GM18909 (cell line): ENCODE measurements around the gene ADSS1.

ENCODE experiments used
- ATAC-seq: cut with Tn5 transposase; IDR thresholded peaks from one replicate; pipeline ENCODE4 v1.9.1; 2021; ENCODE audit warnings: mild to moderate bottlenecking; ENCODE audit not compliant: unreplicated experiment, poor library complexity

ADSS1 gene

DNA sequence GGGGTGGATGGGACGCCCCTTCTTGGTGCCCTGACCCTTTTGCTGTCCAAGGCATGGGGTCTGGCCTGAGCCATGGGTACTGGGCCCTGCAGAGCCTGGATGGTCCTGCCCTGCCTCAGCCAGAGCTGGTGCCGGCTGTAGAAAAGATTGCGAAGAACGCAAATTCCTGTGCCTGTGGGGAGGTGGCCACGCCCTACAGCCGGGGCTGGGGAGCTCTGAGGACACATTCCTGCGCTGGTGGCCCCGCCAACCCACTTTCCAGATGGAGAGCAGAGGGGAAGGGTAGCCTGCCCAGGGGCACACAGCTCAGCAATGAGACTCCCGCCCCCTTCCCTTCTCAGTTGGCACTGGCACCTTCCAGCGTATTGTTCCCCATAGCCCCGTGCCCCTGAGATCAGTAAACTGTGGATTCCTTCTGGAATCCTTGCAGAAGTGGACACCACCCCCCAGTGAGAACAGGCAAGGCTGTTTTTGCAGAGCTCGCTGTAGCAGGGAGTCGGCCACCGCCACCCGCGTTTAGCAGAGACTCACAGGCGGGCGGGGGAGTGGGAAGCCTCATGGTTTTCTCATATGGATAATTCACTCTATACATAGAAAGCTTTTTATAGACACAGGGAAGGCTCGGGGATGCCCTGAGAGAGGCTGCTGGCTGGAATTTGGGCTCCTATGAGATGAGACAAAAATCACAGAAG is 26.0 kb upstream of the ADSS1 start:
- no peak for ATAC-seq

DNA sequence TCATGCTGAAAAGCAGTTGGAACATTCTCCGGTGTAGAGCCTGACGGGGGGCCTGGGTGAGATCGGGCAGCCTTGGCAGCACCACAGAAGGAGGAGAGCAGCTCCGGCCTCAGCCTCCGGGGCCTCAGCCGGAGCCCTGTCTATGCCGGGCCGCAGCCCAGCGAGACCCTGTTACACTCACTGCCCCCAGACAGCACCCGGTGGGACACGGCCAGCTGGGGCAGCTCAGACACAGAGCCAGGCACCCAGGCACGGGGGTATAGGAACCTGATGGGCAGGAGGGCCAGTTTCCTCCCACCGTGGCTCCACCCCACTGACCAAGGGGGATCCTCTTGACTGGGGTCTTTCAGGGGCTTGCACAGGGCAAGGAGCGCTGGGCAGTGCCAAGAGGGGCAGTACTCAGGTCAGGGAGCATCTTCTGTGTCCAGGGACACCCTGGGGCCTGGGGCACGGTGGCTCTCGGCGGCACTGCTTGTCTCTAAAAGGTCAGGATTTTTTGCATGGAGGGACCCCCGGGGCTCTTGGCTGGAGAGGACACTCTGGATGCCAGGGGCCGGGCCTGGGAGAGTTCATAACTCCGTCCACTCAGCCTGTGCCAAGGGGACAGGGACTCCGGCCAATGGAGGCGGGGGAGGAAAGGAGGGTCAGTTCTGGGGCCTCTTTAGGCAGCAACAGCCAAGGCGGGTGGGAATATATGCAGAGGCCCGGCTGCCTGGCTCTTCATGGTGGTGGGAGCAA is 25.2 kb upstream of the ADSS1 start:
- ATAC-seq, result no peak

DNA sequence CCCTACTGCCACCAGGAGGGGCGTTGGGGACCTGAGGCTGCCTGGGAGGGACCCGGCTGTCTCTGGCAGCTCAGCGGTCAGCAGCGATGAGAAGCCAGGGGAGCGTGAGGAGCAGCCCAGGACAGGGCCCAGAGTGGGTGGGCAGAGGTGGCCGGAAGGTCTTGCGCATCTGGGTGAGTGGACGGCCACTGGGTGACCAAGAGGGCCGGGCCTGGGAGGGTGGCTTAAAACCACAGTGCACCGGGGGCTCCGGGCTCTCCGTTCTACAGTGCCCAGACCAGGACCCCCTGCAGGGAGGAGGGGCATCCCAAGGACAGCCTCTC is 24.6 kb upstream of the ADSS1 start:
- ATAC-seq, result no peak

DNA sequence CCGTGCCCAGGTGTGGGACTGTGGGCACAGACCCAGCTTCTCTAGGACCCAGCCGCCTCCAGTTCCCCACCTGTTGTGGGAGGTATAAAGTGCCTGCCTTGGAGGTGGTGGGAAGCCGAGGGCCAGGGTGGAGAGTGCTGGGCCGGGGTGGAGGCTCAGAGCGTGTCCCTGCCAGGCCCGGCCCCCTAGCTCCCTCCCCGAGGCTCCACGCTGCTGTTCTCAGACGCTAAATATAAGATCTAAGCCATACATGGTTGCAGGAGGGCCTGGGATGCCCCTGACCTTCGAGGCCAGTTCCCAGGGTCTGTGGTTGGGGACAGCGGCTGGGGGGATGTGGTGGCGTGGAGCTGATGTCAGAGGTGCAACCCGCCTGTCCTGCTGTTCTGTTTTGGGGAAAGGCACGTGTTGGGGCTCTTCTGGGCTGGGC is 23.8 kb upstream of the ADSS1 start:
- ATAC-seq, result no peak

DNA sequence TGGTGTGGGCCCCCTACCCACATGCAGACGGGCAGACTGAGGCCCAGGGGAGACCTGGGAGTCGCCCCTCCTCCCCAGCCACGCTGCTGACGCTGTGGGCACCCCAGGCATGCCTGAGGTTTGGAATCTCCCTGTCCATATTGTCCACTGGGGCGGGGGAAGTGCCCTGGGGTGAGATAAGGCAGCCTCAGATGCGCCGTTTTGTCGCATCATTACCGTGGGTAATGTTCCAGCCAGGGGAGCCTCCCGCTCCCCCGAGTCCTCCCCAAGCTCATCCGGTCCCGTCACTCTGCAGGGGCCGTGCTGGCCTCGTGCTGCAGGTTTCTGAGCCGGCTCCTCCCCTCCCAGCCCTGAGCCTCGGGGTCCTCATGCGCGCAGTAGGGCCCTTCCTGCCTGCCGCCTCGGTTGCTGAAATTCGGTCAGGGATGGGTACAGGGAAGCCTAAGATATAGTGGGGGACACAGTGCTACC is 23.2 kb upstream of the ADSS1 start:
- no peak for ATAC-seq

DNA sequence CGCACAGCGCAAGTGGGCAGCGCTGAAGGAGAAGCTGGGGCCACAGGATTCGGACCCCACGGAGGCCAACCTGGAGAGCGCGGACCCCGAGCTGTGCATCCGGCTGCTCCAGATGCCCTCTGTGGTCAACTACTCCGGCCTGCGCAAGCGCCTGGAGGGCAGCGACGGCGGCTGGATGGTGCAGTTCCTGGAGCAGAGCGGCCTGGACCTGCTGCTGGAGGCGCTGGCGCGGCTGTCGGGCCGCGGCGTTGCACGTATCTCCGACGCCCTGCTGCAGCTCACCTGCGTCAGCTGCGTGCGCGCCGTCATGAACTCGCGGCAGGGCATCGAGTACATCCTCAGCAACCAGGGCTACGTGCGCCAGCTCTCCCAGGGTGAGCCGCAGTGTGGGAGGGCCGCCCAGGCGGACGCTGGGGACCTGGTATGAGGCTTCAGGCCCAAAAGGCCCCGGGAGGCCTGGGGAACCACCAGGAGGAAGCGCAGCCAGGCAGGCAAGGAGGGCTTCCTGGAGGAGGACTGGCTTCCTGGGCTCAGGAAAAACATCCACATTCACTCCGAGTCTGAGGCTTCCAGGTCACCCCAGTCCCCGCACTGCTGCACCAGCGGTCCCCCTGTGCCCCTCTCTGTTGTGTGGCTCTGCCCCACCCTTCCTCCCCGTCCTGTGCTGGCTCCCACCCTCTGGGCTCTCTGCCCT is 22.5 kb upstream of the ADSS1 start:
- ATAC-seq, result no peak

DNA sequence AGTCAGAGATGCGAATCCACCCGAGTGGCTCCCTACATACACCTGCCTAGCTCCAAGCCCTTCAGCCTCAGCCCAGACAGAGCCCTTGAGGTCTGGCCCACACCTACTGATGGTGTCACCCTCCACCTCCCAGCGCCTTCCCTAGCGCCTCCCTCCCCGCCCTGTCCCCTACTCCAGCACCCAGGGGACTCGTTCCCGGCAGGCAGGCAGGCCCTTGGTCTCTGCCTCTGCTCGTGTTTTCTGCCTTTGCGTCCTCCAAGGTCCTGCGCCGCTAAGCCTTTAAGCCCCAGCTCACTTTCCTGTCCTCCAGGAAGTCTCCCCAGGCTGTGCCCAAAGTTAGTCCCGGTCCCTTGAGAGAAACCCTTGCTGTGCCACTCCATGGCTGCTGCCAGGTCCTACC is 21.9 kb upstream of the ADSS1 start:
- ATAC-seq, result no peak

DNA sequence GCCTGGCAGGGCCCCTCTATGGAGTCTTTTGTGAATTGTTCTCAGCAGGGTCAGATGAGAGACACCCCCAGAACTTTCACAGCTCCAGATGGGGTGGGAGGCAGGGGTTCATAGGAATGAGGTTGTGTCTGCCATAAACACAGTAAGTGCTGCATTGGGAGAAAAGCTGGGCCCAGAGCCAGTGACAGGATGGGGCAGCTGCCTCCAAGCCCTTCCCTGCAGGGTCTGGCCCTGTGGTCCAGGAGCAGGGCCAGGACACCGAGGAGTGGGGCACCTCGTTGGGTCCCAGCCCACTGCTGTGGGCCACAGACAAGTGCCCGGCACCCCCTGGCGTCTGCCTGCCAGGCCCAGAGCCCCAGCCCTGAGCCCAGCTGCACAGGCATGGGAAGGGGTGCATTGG is 21.4 kb upstream of the ADSS1 start:
- no peak for ATAC-seq

DNA sequence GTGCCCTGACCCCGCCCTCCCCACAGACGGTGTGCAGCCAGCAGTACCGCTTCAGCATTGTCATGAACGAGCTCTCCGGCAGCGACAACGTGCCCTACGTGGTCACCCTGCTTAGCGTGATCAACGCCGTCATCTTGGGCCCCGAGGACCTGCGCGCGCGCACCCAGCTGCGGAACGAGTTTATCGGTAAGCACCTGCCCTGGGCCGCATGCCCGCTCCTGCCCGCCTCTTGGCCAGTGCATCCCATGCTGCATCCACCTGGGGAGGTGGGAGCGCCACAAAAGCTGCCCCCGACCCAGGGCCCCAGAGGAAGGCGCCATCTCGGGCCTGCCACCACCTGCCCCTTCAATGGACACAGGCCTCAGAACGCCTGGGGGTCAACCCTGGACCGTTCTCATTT is 20.8 kb upstream of the ADSS1 start:
- ATAC-seq, result no peak

DNA sequence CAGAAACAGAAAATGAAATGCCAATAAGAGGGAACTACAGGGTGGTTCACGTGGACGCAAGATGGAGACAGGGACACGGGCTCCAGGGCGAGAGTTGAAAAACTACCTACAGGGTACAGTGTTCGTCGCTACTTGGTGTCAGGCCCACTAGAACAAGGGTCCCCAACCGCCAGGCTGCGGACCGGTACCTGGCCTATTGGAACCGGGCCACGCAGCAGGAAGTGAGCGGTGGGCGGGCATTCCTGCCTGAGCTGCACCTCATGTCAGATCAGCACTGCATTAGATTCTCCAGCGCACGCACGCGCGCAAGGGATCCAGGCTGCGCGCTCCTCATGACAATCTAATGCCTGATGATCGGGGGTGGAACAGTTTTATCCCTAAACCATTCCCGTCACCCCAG is 19.8 kb upstream of the ADSS1 start:
- no peak for ATAC-seq

DNA sequence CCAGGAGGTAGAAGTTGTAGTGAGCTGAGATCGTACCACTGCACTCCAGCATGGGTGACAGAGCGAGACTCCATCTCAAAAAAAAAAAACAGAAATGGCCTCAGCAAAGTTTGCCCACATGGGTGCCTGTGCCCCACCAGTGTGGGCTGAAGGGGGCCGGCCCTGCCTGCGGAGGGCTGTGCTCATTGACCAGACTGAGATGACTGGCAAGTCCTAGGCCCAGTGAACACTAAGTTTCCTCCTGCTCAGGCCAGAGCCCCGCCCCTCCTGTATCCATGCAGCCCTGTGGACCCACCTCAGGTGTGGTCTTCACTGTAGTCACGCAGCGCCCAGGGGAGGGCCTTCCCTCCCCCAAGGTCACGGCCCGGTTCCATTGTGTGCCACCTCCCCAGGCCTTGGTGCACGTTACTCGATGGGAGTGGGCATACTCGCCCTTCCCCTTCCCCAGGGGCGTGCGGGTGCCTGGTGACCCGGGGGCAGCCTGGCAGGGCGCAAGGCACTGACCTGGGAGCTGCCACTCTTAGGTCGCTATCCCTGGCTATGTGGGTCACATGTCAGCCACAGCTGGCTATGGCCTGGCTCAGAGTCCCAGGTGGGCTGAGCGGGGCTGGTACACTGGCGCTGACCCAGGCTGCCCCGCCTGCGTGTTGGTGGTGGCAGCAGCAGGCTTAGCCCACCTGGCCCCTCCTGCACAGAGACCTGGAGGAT is 18.5 kb upstream of the ADSS1 start:
- ATAC-seq, result no peak

DNA sequence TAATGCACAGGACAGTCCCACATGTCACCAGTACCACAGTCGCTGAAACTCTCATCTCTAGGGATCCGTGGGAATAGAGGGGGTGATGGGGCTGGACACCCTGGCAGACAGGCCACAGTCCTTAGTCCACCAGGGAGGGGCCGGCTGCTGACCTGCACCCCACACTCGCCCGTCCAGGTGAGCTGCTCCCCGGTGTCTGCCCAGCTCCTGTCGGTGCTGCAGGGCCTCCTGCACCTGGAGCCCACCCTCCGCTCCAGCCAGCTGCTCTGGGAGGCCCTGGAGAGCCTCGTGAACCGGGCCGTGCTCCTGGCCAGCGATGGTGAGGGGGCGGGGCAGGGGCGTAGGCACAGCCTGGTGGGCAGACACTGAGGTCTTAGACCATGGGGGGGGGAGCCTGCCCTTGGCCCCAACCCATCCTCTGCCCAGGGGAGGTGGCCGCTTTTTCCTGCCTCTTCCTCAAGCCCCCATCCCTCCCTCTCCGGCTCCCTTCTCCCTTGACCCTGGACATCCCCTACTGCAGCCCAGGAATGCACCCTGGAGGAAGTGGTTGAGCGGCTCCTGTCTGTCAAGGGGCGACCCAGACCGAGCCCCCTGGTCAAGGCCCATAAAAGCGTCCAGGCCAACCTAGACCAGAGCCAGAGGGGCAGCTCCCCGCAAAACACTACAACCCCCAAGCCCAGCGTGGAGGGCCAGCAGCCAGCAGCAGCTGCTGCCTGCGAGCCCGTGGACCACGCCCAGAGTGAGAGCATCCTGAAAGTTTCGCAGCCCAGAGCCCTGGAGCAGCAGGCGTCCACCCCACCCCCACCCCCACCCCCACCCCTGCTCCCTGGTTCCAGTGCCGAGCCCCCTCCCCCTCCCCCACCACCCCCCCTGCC is 17.1 kb upstream of the ADSS1 start:
- ATAC-seq, result no peak

DNA sequence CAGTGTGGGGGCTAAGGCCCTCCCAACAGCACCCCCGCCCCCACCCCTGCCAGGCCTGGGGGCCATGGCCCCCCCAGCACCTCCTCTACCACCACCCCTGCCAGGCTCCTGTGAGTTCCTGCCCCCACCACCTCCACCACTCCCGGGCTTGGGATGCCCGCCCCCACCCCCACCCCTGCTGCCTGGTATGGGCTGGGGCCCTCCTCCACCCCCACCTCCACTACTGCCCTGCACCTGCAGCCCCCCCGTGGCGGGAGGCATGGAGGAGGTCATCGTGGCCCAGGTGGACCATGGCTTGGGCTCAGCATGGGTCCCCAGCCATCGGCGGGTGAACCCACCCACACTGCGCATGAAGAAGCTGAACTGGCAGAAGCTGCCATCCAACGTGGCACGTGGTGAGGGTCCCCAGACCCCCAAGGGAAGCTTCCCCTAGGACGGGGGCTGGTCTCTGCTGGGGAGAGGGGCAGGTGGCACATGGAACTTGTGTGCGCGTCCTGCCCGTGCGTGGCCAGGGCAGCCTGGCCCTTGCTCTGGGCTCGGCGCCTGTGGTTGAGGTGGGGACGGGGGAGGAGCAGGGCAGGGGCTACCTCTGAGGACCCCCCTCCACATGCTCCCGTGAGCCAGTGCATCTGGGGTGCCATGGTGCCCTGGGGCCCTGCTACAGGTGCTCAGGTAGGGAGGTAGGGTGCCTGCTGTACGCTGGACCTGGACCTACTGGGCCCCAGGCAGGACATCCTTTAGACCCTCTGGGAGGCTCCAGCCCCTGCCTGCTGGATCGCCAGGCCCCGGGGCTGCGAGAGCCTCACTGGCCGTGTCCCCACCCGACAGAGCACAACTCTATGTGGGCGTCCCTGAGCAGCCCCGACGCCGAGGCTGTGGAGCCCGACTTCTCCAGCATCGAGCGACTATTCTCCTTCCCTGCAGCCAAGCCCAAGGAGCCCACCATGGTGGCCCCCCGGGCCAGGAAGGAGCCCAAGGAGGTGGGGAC is 16.1 kb upstream of the ADSS1 start:
- ATAC-seq, result no peak

DNA sequence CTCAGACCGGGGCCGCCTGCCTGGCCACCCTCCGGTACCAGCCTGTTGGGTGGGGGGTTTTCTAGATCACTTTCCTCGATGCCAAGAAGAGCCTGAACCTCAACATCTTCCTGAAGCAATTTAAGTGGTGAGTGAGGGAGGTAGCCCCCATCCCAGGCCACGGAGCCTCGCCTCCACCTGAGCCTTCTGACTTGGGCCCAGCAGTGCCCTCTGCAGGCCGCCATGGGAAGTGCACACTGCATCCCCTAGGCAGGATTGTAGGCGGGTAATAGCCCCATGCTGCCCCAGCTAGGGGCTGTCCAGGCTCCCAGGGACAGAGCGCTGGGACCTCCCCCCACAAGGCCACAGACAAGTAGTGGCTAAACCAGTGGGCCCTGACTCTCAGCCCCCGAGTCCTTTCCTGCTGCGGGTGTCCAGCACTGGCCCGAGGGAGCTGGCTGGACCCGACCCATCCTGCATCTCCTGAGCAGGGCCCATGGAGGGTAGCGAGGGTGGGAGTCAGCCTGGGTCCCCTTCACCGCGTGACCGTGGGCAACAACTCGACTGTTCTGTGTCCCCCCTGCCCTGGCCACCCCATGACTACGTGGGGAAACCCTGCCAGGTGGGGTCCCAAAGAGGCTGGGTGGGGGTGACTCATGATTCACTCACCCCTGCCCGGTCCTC is 15.3 kb upstream of the ADSS1 start:
- ATAC-seq, result no peak

DNA sequence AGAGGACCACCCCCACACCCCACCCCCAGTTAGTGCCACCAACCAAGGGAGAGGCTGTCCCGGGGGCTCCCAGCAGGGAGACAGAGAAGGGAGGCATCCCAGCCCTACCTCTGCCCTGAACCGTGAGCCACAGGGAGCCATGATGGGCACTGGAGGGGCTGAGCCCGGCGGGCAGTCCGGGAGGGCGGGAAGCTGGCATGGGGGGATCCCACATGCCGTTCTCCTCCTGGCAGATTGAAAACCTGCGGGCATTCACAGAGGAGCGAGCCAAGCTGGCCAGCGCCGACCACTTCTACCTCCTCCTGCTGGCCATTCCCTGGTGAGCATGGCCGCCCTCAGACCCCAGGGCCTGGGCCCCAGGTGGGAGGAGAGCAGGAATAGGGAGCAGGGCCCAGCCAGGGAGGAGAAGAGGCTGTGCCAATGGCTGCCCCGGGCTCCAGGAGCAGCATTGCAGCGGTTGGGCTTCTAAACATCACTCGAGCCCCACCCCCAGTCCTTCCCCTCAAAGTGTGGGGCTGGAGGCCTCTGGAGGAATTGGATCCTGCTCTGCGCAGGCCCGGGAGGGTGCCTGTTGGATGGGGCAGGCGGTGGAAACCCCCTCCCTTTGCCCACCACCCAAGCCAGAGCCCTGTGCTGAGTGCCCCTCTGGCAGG is 14.5 kb upstream of the ADSS1 start:
- no peak for ATAC-seq

DNA sequence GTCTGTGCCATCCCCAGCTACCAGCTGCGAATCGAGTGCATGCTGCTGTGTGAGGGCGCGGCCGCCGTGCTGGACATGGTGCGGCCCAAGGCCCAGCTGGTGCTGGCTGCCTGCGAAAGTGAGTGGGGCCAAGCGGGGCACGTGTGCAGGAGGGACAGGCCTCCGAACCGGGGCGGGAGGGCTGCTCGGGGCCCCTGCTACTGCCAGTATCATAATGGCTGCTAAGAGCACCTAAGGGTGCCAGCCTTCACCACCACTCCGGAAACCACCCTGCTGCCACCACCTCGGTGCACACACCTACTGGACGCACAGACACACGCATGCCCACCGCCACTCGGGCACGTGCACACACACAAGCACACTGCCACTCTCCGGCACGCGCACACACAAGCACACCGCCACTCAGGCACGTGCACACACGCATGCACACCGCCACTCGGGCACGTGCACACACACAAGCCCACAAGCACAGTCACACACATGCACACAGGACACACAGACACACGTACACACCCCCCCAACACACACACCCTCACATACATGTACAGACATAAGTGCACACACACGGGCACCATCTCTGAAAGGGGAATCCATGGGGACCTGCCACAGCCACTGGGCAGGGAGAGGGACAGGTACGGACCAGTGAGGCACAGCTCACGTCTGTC is 13.8 kb upstream of the ADSS1 start:
- no peak for ATAC-seq
